Activated CD4-positive, alpha-beta T cell treated with anti-CD3 and anti-CD28 coated beads, Interleukin-2, amount 10 ng/mL, durations not matched to agents 7 days and 5 days (primary cell): Measurements from ENCODE around the gene CSNK2A1. TPM values are rescaled to one million over a fixed set of nuclear protein-coding genes. Genes with fewer than 3 reads are reported as not detected.

Experiments
- CTCF ChIA-PET: fragments of 350-600 bp; sonication (Branson Sonifier 250); formaldehyde crosslinking; loops from one replicate; lab custom pipeline; 2021; ENCODE audit warnings: antibody characterized with exemption; lab: Charles Lee
- POLR2A ChIA-PET: fragments of 350-600 bp; sonication (Branson Sonifier 250); formaldehyde crosslinking; loops from one replicate; lab custom pipeline; 2021; ENCODE audit warnings: antibody characterized with exemption; lab: Charles Lee
- DNase-seq: peaks from one replicate; pipeline ENCODE4 v3.0.0-alpha.2; 2020
- H3K27ac Mint-ChIP-seq: one replicate; pipeline ENCODE4 v1.8.0; 2021; ENCODE audit warnings: mild to moderate bottlenecking, moderate library complexity, mixed read lengths
- H3K27me3 Mint-ChIP-seq: one replicate; pipeline ENCODE4 v1.8.0; 2021; ENCODE audit warnings: mixed read lengths
- H3K36me3 Mint-ChIP-seq: one replicate; pipeline ENCODE4 v1.8.0; 2021; ENCODE audit warnings: low read depth, mixed read lengths
- H3K4me1 Mint-ChIP-seq: one replicate; pipeline ENCODE4 v1.8.0; 2021; ENCODE audit warnings: mixed read lengths
- H3K4me3 Mint-ChIP-seq: one replicate; pipeline ENCODE4 v1.8.0; 2021; ENCODE audit warnings: mild to moderate bottlenecking, moderate library complexity, mixed read lengths
- H3K9me3 Mint-ChIP-seq: one replicate; pipeline ENCODE4 v1.8.0; 2021; ENCODE audit warnings: mixed read lengths
- total RNA-seq, 2 experiments: library from RNA; stranded (reverse); gene quantifications; one replicate each; pipeline ENCODE4 v1.2.3, GENCODE V29; 2021

The CSNK2A1 gene
- total RNA-seq, 2 experiments from 2014 or later, result 111 to 133 TPM

- no peak for DNase-seq
- H3K4me1 Mint-ChIP-seq, result no peaks in the 10 kb centered on the region
- CTCF ChIA-PET, result no interaction called here
- no peak overlapping the region for H3K27ac Mint-ChIP-seq
- no peaks in the 10 kb centered on the region for H3K9me3 Mint-ChIP-seq
- POLR2A ChIA-PET, result no interaction called here
- no peaks in the 10 kb centered on the region for H3K36me3 Mint-ChIP-seq
- H3K4me3 Mint-ChIP-seq, result no peak overlapping the region
- peaks cover 30% of the 10 kb centered on the region for H3K27me3 Mint-ChIP-seq
Measured at GRCh38 chr20:574297-574942, 30.8 kb upstream of the CSNK2A1 start.

GRCh38 chr20:573414-574296 lies 30.1 kb upstream of the CSNK2A1 start:
- POLR2A ChIA-PET, result no interaction called here
- Mint-ChIP-seq H3K27me3 (peaks cover 30% of the 10 kb centered on the region), H3K36me3 (no peaks in the 10 kb centered on the region), H3K4me3 (no peak overlapping the region), H3K9me3 (no peaks in the 10 kb centered on the region), H3K4me1 (no peaks in the 10 kb centered on the region), H3K27ac (no peak overlapping the region)
- CTCF ChIA-PET, result no interaction called here
- no peak for DNase-seq

- CTCF ChIA-PET, result no interaction called here
- POLR2A ChIA-PET, result no interaction called here
Measured at GRCh38 chr20:572727-573126, 29.1 kb upstream of the CSNK2A1 start.

GRCh38 chr20:571754-572441 lies 28.3 kb upstream of the CSNK2A1 start:
- CTCF ChIA-PET, result no interaction called here

More at GRCh38 chr20:572727-573126, 29.1 kb upstream of the CSNK2A1 start:
- no peaks in the 10 kb centered on the region for H3K36me3 Mint-ChIP-seq
- no peak overlapping the region for H3K4me3 Mint-ChIP-seq
- H3K9me3 Mint-ChIP-seq, result no peaks in the 10 kb centered on the region
- no peak overlapping the region for H3K27ac Mint-ChIP-seq
- DNase-seq, result no peak
- H3K4me1 Mint-ChIP-seq, result no peaks in the 10 kb centered on the region
- peaks cover 34% of the 10 kb centered on the region for H3K27me3 Mint-ChIP-seq

GRCh38 chr20:568673-569415 lies 25.3 kb upstream of the CSNK2A1 start:
- Mint-ChIP-seq H3K4me3 (no peak overlapping the region), H3K27me3 (peaks cover 37% of the 10 kb centered on the region), H3K9me3 (no peaks in the 10 kb centered on the region), H3K36me3 (no peaks in the 10 kb centered on the region), H3K27ac (no peak overlapping the region), H3K4me1 (no peaks in the 10 kb centered on the region)
- ChIA-PET CTCF (interaction anchor here (0.6 to 1.9 kb wide), 3 partner anchors 13 to 193 kb away, joined by 3 to 6 read pairs (median 4); partner anchors contain the start of gene CSNK2A1), POLR2A (no interaction called here)
- no peak for DNase-seq

More at GRCh38 chr20:571754-572441, 28.3 kb upstream of the CSNK2A1 start:
- Mint-ChIP-seq H3K27ac (no peak overlapping the region), H3K36me3 (no peaks in the 10 kb centered on the region), H3K27me3 (peaks cover 37% of the 10 kb centered on the region), H3K4me3 (no peak overlapping the region), H3K4me1 (no peaks in the 10 kb centered on the region), H3K9me3 (no peaks in the 10 kb centered on the region)
- DNase-seq, result no peak
- POLR2A ChIA-PET, result no interaction called here

GRCh38 chr20:568097-568652 lies 24.6 kb upstream of the CSNK2A1 start:
- Mint-ChIP-seq H3K9me3 (no peaks in the 10 kb centered on the region), H3K4me3 (no peak overlapping the region), H3K27me3 (peaks cover 31% of the 10 kb centered on the region), H3K4me1 (no peaks in the 10 kb centered on the region), H3K27ac (no peak overlapping the region), H3K36me3 (no peaks in the 10 kb centered on the region)
- ChIA-PET CTCF (interaction anchor here (0.6 to 1.9 kb wide), 3 partner anchors 13 to 194 kb away, joined by 3 to 6 read pairs (median 4); partner anchors contain the start of gene CSNK2A1), POLR2A (no interaction called here)
- no peak for DNase-seq

GRCh38 chr20:564192-564591 lies 20.6 kb upstream of the CSNK2A1 start:
- Mint-ChIP-seq H3K9me3 (no peaks in the 10 kb centered on the region), H3K4me1 (no peaks in the 10 kb centered on the region), H3K4me3 (no peak overlapping the region), H3K27ac (no peak overlapping the region), H3K36me3 (no peaks in the 10 kb centered on the region), H3K27me3 (peaks cover 23% of the 10 kb centered on the region)
- ChIA-PET CTCF (interaction anchor here (0.6 kb wide), 1 partner anchor 74 kb away, joined by 3 read pairs; no protein-coding TSS in a partner anchor), POLR2A (no interaction called here)
- no peak for DNase-seq

GRCh38 chr20:563187-563586 lies 19.6 kb upstream of the CSNK2A1 start:
- POLR2A ChIA-PET, result no interaction called here
- Mint-ChIP-seq H3K36me3 (no peaks in the 10 kb centered on the region), H3K9me3 (no peaks in the 10 kb centered on the region), H3K27me3 (peaks cover 17% of the 10 kb centered on the region), H3K4me1 (no peaks in the 10 kb centered on the region), H3K27ac (no peak overlapping the region), H3K4me3 (no peak overlapping the region)
- CTCF ChIA-PET, result interaction anchor here (0.6 to 1.5 kb wide), 5 partner anchors 9 to 176 kb away, joined by 3 to 6 read pairs (median 3); no protein-coding TSS in a partner anchor
- DNase-seq, result no peak

- no peak overlapping the region for H3K27ac Mint-ChIP-seq
- H3K4me3 Mint-ChIP-seq, result no peak overlapping the region
Measured at GRCh38 chr20:562232-562897, 18.8 kb upstream of the CSNK2A1 start.

GRCh38 chr20:561437-562231 lies 18.0 kb upstream of the CSNK2A1 start:
- POLR2A ChIA-PET, result no interaction called here

More at GRCh38 chr20:562232-562897, 18.8 kb upstream of the CSNK2A1 start:
- Mint-ChIP-seq H3K4me1 (no peaks in the 10 kb centered on the region), H3K9me3 (no peaks in the 10 kb centered on the region), H3K36me3 (no peaks in the 10 kb centered on the region), H3K27me3 (peaks cover 15% of the 10 kb centered on the region)
- no peak for DNase-seq
- POLR2A ChIA-PET, result interaction anchor here (0.6 kb wide), 1 partner anchor 10 kb away, joined by 12 read pairs; no protein-coding TSS in a partner anchor
- CTCF ChIA-PET, result interaction anchor here (0.6 to 1.5 kb wide), 5 partner anchors 8 to 83 kb away, joined by 3 to 6 read pairs (median 3); no protein-coding TSS in a partner anchor

GRCh38 chr20:560680-561079 lies 17.1 kb upstream of the CSNK2A1 start:
- Mint-ChIP-seq H3K27me3 (peaks cover 17% of the 10 kb centered on the region), H3K4me3 (no peak overlapping the region), H3K36me3 (no peaks in the 10 kb centered on the region), H3K4me1 (no peaks in the 10 kb centered on the region), H3K27ac (no peak overlapping the region), H3K9me3 (no peaks in the 10 kb centered on the region)
- DNase-seq, result no peak
- ChIA-PET POLR2A (no interaction called here), CTCF (interaction anchor here (0.6 to 0.8 kb wide), 3 partner anchors 15 to 223 kb away, joined by 3 read pairs; no protein-coding TSS in a partner anchor)

More at GRCh38 chr20:561437-562231, 18.0 kb upstream of the CSNK2A1 start:
- no peak overlapping the region for H3K4me3 Mint-ChIP-seq
- no peaks in the 10 kb centered on the region for H3K4me1 Mint-ChIP-seq
- no peak overlapping the region for H3K27ac Mint-ChIP-seq
- no peaks in the 10 kb centered on the region for H3K9me3 Mint-ChIP-seq
- CTCF ChIA-PET, result interaction anchor here (0.6 to 1.5 kb wide), 4 partner anchors 10 to 84 kb away, joined by 3 to 6 read pairs (median 4); no protein-coding TSS in a partner anchor
- peaks cover 14% of the 10 kb centered on the region for H3K27me3 Mint-ChIP-seq
- no peaks in the 10 kb centered on the region for H3K36me3 Mint-ChIP-seq
- peak; percentile 65 for DNase-seq
